ENCODE results near the gene ELL.

Gene ELL

DNA sequence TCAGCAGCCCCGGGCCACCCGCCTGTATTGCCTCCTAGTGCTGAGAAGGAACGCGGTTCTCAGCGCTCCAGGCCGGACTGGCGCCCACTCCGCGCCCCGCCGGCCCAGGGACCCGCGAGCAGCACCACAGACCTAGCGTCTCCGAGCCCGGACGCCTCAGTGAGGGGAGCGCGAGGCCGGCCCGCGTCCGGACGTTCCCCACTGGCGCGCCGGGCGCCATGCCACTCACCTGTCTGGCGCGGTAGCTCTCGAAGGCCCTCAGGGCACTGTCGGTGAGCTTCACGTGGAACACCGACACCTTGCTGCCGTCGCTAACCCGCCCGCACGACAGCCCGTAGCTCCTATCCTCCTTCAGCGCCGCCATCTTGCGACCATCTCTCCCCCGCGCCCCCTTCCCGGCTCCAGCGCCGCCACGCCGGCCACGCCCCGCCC, at the start of gene ELL:
ELL (minus strand) TSS at position 379 of the 432 bp plus-strand sequence; CDS start at position 364, 15 bp downstream.
- H3K27me3 Mint-ChIP-seq (ENCODE audit: low read depth), result no peaks in the 10 kb centered on the region
- peak within 1 kb of the TSS; percentile 94 for H3K4me3 Mint-ChIP-seq
- H3K9me3 Mint-ChIP-seq, result no peaks in the 10 kb centered on the region
- no peak for DNase-seq (ENCODE audit: low spot score)
- H3K4me1 Mint-ChIP-seq (ENCODE audit: low read depth), result peaks cover 6% of the 10 kb centered on the region
- peak within 1 kb of the TSS; percentile 94 for H3K27ac Mint-ChIP-seq
- no peaks in the 10 kb centered on the region for H3K36me3 Mint-ChIP-seq (ENCODE audit: low read depth)

DNA sequence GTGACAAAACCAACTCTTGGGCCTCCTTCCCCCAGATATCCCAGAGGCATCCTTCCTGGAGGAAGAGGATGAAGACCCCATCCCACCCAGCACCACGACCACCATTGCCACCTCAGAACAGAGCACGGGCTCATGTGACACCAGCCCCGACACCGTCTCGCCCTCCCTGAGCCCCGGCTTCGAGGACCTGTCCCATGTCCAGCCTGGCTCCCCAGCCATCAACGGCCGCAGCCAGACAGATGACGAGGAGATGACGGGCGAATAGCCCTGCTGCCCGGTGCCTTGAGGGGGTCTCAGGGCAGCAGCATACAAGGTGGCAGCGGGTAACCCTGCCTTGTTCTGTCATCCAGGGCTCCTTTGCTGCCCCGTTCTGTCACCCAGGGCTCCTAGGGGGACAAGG, 46.5 kb upstream of the ELL start:
- peaks cover 10% of the 10 kb centered on the region for H3K4me1 Mint-ChIP-seq (ENCODE audit: low read depth)
- peaks cover 55% of the 10 kb centered on the region for H3K36me3 Mint-ChIP-seq (ENCODE audit: low read depth)
- H3K4me3 Mint-ChIP-seq, result no peak overlapping the region
- DNase-seq (ENCODE audit: low spot score), result no peak
- H3K9me3 Mint-ChIP-seq, result no peaks in the 10 kb centered on the region
- no peaks in the 10 kb centered on the region for H3K27me3 Mint-ChIP-seq (ENCODE audit: low read depth)
- H3K27ac Mint-ChIP-seq, result no peak overlapping the region

DNA sequence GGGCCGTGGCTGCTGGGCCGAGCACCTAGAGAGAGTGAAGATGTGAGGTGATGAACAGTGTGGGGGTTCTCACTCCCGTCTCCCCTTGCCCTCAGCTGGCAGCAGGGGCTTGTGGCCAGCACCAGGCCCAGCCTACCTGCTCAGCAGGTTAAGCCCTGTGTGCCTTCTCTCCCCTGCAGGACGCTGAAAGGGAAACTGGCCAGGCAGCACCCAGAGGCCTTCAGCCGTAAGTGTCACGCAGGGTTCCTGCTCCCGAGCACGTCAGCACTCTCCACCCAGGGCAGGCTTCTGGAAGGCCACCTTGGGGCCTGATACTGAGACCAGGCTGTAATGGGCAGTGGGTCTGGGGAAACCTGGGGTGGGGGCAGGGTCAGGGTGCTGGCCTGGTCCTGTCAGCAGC, 45.1 kb upstream of the ELL start:
- Mint-ChIP-seq H3K9me3 (no peaks in the 10 kb centered on the region), H3K4me1 (ENCODE audit: low read depth) (peaks cover 1% of the 10 kb centered on the region), H3K4me3 (no peak overlapping the region), H3K27me3 (ENCODE audit: low read depth) (no peaks in the 10 kb centered on the region), H3K36me3 (ENCODE audit: low read depth) (peaks cover 51% of the 10 kb centered on the region), H3K27ac (no peak overlapping the region)
- DNase-seq (ENCODE audit: low spot score), result no peak

DNA sequence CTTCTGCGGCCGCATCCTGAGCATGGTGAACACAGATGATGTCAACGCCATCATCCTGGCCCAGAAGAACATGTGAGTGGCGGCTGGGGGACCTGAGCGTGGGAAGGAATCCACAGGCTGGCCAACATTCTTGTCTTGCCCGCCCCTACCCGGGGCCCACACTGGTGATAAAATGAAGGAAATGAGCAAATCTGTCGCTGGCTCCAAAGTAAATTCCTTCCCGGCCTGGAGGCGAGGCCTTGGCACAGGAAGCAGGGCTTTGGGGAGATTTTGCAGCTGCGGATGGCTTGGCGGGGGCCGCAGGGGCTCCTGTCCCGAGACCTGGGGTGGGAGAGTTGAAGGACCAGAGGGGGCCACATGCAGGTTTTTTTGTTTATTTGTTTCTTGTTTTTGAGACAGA, 40.2 kb upstream of the ELL start:
- Mint-ChIP-seq H3K36me3 (ENCODE audit: low read depth) (peaks cover 39% of the 10 kb centered on the region), H3K27ac (no peak overlapping the region), H3K4me1 (ENCODE audit: low read depth) (peaks cover 18% of the 10 kb centered on the region), H3K9me3 (no peaks in the 10 kb centered on the region), H3K27me3 (ENCODE audit: low read depth) (no peaks in the 10 kb centered on the region), H3K4me3 (no peak overlapping the region)
- no peak for DNase-seq (ENCODE audit: low spot score)

DNA sequence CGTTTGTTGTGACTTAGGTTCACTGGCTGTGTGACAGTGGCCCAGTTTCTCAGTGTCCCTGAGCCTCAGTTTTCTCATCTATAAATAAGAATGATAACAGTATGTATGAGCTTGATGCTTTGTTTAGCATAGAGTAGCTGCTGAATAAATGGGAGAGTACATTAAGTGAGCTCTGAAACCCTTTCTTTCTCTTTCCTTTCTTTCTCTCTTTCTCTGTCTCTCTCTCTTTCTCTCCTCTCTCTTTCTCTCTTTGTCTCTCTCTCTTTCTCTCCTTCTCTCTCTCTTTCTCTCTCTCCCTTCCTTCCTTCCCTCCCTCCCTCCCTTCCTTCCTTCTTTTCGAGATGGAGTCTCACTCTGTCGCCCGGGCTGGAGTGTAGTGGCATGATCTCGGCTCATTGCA, 37.8 kb upstream of the ELL start:
- no peak for DNase-seq (ENCODE audit: low spot score)
- Mint-ChIP-seq H3K4me1 (ENCODE audit: low read depth) (peaks cover 18% of the 10 kb centered on the region), H3K36me3 (ENCODE audit: low read depth) (peaks cover 29% of the 10 kb centered on the region), H3K27me3 (ENCODE audit: low read depth) (no peaks in the 10 kb centered on the region), H3K4me3 (peak overlapping the region; percentile 92), H3K9me3 (no peaks in the 10 kb centered on the region), H3K27ac (peak overlapping the region; percentile 68)

DNA sequence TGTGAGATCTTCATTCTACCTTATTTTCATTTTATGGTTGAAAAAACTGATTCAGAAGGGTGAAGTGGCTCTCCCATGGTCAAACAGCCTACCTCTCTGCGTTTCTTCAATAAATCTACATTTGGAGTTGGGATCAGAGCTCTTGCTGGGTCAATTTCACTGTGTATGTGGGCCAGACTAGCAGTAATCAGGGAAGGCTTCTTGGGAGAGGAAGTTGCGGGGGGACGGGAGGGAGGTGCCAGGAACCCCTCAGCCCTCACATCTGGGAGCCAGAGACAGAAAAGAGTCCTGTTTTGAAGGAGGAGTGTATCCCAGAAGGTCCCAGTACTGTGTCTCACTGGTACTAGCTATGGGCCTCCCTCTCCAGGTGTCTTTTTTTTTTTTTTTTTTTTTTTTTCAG, 36.7 kb upstream of the ELL start:
- Mint-ChIP-seq H3K27me3 (ENCODE audit: low read depth) (no peaks in the 10 kb centered on the region), H3K9me3 (no peaks in the 10 kb centered on the region), H3K4me3 (peak overlapping the region; percentile 92), H3K27ac (peak overlapping the region; percentile 90), H3K36me3 (ENCODE audit: low read depth) (peaks cover 23% of the 10 kb centered on the region), H3K4me1 (ENCODE audit: low read depth) (peaks cover 18% of the 10 kb centered on the region)
- no peak for DNase-seq (ENCODE audit: low spot score)

DNA sequence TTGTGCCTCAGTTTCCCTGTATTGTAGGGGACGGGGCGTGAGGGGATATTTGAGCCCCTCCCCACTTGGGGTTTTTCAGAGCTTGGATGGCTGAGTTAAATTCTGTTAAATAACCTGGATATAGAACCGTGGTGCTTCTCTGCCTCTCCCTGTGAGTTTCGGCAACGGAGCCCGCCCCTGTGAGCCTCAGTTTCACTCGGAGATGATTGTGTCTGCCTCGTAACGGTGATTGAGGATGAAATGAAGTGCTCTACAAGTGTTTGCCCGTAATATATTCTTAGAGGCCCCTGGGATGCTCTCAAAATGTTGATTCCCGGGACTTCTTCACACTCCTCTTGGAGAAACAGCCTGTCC, 36.3 kb upstream of the ELL start:
- Mint-ChIP-seq H3K27me3 (ENCODE audit: low read depth) (no peaks in the 10 kb centered on the region), H3K27ac (peak overlapping the region; percentile 90), H3K4me1 (ENCODE audit: low read depth) (peaks cover 18% of the 10 kb centered on the region), H3K36me3 (ENCODE audit: low read depth) (peaks cover 23% of the 10 kb centered on the region), H3K4me3 (peak overlapping the region; percentile 92), H3K9me3 (no peaks in the 10 kb centered on the region)
- no peak for DNase-seq (ENCODE audit: low spot score)

DNA sequence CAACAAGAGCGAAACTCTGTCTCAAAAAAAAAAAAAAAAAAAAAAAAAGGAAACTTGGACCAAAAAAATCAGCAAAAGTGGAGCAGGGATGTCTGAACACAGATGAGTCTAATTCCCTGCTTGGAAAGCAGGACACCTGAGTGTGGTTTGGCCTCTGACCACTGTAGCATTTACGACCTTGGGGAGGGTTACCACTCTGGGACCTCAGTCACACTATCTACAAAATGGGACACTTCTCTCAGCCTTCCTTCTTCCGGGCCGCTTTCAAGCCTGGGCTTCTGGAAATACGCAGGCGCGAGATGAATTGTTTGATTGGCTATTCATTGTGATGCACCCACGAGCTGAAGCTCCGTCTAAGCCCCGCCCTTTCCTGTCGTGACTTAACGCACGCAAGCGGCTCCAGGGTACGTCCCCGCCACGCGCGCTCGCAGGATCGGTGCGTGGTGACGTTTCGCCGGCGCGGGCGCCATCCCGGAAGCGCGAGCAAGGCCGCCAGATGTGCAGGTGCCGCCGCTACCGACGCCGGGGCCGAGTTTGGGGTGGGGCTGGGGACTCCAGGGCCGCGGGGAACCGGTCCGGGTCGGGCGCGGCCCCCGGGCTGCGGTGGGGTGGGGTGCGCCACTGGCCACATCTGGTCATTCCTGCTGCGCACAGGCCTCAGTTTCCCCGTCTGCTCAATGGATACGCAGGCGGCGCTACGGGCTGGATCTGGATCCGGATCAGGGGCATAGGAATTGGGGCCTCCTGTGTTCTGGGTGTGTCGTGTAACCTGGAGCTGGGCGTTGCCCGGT, 35.7 kb upstream of the ELL start, which contains the start of gene KXD1:
KXD1 (plus strand) TSS at position 460 of the 791 bp plus-strand sequence. CDS start 4,187 bp downstream, outside the sequence.
- Mint-ChIP-seq H3K27me3 (ENCODE audit: low read depth) (no peaks in the 10 kb centered on the region), H3K4me3 (peak within 1 kb of the TSS; percentile 92), H3K9me3 (no peaks in the 10 kb centered on the region), H3K36me3 (ENCODE audit: low read depth) (peaks cover 18% of the 10 kb centered on the region), H3K4me1 (ENCODE audit: low read depth) (peaks cover 18% of the 10 kb centered on the region), H3K27ac (peak within 1 kb of the TSS; percentile 95)
- DNase-seq (ENCODE audit: low spot score), result peak; percentile 99

DNA sequence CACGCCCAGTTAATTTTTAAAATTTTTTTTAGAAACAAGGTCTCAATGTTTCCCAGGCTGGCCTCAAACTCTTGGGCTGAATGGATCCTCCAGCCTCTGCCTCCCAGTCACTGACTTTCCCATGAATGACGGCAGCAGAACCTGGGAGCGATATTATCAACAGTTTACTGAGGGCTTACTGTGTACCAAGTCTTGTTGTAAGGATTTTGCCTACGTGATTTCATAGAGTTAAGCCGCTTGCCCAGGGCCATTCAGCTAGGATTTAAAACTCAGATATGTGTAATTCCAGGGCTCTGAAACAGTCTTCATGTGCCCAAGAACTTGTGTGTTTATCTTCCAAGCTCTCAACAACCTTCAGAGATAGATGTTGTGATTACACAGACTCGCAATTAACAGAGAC, 29.8 kb upstream of the ELL start:
- DNase-seq (ENCODE audit: low spot score), result no peak
- H3K36me3 Mint-ChIP-seq (ENCODE audit: low read depth), result no peaks in the 10 kb centered on the region
- no peak overlapping the region for H3K27ac Mint-ChIP-seq
- no peaks in the 10 kb centered on the region for H3K27me3 Mint-ChIP-seq (ENCODE audit: low read depth)
- H3K9me3 Mint-ChIP-seq, result no peaks in the 10 kb centered on the region
- no peak overlapping the region for H3K4me3 Mint-ChIP-seq
- H3K4me1 Mint-ChIP-seq (ENCODE audit: low read depth), result no peaks in the 10 kb centered on the region

DNA sequence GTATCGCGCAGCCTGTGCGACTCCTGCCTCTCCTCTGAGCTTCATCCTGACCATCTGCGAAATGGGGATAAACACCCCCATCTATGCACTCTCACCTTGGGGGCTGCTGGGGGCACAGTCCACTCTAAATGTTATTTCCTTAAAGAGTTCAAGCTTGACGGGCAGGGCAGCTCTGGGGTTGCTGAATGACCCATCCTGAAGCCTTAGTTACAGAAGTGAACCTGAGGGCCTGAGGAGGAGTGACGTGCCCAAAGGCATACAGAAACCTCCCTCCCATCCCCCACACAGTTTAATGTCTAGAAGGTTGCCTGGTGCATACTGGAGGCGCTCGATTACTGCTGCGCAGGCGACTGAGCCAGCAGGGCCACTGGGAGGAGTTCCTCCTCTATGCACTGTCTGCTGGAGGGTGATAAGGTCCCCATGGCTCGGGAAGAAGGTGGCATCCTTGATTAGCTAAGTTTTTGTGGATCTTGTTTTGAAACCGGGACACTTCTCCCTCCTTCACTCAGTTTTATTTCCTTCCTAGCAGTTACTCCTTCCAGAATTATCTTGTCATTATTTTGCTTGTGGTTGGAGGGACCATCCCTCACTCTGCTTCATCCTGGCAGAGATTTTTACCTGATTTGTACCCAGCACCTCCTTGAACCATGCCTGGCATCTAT, 22.1 kb upstream of the ELL start:
- Mint-ChIP-seq H3K4me3 (peak overlapping the region; percentile 95), H3K27me3 (ENCODE audit: low read depth) (no peaks in the 10 kb centered on the region), H3K9me3 (no peaks in the 10 kb centered on the region), H3K36me3 (ENCODE audit: low read depth) (peaks cover 15% of the 10 kb centered on the region), H3K4me1 (ENCODE audit: low read depth) (peaks cover 17% of the 10 kb centered on the region), H3K27ac (peak overlapping the region; percentile 99)
- DNase-seq (ENCODE audit: low spot score), result peak; percentile 81

DNA sequence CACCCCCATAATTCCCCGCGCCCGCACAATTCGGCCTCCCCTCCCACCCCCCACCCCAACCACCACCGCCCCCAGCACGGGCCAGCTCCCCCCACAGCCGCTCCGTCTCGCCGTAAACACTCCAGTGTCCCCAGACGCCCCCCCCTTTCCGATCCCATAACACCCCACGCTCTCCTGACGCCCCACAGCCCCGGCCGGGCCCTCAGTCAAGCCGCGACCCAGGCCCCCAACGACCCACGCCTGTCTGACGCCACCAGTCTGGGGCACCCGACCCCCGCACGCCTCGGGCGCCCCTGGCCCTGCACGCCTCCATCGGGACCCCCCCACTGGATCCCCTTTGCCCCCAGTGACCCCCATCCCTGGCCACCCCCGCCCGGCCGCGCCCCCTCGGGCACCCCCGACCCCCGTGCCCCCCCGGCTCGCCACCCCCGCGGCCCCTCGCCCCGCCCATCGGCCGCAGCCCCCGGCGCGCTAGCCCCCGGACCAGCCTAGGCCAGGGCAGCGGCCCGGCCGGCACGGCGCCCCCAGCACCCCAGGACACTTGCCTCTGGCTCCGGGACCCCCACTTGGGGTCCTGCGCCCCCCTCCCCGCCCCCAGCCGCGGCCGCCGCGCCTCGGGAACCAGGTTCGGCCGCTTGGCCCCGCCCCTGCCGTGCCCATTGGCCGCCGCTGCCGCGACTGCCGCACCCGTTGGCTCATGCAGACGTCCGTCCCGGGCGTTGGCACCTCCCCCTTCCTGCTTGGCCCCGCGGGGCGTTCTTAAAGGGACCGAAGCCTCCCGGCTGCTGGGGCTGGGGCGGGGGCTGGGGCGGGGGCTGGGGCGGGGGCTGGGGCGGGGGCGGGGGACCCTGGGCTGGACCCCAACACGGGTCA, 21.3 kb upstream of the ELL start, which contains the start of gene FKBP8:
FKBP8 (minus strand) TSS at position 633 of the 873 bp plus-strand sequence. CDS start 1,603 bp downstream, outside the sequence.
- Mint-ChIP-seq H3K9me3 (no peaks in the 10 kb centered on the region), H3K36me3 (ENCODE audit: low read depth) (peaks cover 16% of the 10 kb centered on the region), H3K4me1 (ENCODE audit: low read depth) (peaks cover 17% of the 10 kb centered on the region), H3K27ac (peak within 1 kb of the TSS; percentile 99), H3K4me3 (peak within 1 kb of the TSS; percentile 95), H3K27me3 (ENCODE audit: low read depth) (no peaks in the 10 kb centered on the region)
- peak; percentile 93 for DNase-seq (ENCODE audit: low spot score)

DNA sequence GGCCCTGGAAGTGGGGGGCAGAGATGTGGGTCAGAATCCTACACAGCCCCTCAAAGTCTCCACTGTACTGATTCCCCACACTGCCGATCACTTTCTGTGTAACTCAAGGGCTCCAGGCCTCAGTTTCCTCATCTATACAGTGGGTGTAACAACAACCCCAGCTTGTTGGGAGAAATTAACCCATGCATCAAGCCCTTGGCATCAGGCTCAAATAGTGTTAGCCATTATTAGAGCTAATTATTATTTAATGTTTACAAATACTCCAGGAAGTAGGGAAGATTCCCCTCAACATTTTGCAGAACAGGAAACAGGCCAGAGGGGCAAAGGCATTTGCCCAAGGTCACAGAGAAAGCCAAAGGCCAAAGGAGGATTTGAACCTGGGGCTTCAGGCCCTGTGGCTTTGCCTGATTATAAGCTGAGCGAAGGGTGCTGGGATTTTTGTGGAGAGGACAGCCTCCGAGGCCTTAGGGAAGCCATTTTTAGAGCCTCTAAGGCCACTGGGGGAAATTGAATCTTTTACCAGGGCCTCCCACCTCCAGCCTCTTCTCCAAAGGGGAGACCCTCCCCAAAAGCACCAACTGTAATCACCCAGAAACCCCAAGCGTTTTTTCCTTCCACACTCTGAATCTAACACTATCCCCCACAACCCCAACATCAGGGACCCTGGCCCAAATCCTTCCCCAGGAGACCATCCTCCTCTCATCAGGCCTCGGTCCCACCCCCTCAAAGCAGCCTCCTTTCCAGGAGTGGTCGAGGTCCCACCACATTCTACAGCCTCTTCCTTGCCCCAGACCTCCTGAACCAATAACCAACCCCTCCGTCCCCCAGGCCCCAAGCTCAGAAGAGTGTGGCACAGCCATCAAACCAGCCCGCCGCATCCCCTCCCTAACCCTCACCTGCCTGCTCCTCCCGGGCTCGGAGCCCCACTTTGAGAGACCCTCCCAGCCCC, 20.4 kb upstream of the ELL start:
- H3K27me3 Mint-ChIP-seq (ENCODE audit: low read depth), result no peaks in the 10 kb centered on the region
- peaks cover 17% of the 10 kb centered on the region for H3K4me1 Mint-ChIP-seq (ENCODE audit: low read depth)
- peaks cover 22% of the 10 kb centered on the region for H3K36me3 Mint-ChIP-seq (ENCODE audit: low read depth)
- DNase-seq (ENCODE audit: low spot score), result no peak
- peak overlapping the region; percentile 92 for H3K27ac Mint-ChIP-seq
- peak overlapping the region; percentile 94 for H3K4me3 Mint-ChIP-seq
- no peaks in the 10 kb centered on the region for H3K9me3 Mint-ChIP-seq

Measured in T-helper 2 cell treated with Interferon-gamma antibody and Interleukin-4, amounts not matched to agents 5 μg/mL and 100 μg/mL, for 36 hours (primary cell).